ENCODE data around the gene GLTP. TPM values are rescaled to one million over a fixed set of nuclear protein-coding genes. Genes with fewer than 3 reads are reported as not detected.

Gene GLTP
- polyA plus RNA-seq, 2 of the 4 experiments (the other 2 are of a cell fraction): 16.9 to 18.8 TPM

GRCh38 chr12:109830267-109830666 lies 50.1 kb downstream of the GLTP start:
- no peak for TF ChIP-seq JUNB (IDR thresholded peaks at IDR 0.05)

DNA sequence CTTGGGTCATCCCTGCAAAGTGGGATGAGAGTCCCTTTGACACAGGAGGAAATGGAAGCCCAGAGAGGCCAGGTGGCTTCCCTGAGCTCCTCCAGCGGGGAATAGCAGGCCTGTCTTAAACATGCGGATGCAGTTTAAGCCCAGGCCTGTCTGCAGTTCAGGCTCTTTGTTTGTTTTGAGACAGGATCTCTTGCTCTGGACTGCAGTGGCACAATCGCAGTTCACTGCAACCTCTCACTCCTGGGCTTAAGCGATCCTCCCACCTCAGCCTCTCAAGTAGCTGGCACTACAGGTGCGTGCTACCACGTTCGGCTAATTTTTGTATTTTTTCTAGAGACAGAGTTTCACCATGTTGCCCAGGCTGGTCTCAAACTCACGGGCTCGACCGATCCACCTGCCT lies 50.7 kb downstream of the GLTP start:
- DNase-seq (ENCODE audit: low read depth in 1 of 2, low spot score in 1 of 2): no peak
- TF ChIP-seq ZSCAN20 (CRISPR knock-in tag; IDR thresholded peaks at IDR 0.05) (no peak), HOXB13 (CRISPR knock-in tag; IDR thresholded peaks at IDR 0.05; ENCODE audit: low read depth) (no peak), NPAS2 (CRISPR knock-in tag; IDR thresholded peaks at IDR 0.05; ENCODE audit: borderline replicate concordance) (no peak), MAZ (IDR thresholded peaks at IDR 0.05; ENCODE audit: borderline replicate concordance, low read depth, low read length) (no peak), CBX2 (IDR thresholded peaks at IDR 0.05; ENCODE audit: borderline replicate concordance, low read depth) (no peak), CHD2 (IDR thresholded peaks at IDR 0.05; ENCODE audit: low read length, partially characterized antibody) (no peak), RFX5 (IDR thresholded peaks at IDR 0.05) (no peak)
- TF ChIP-seq, protein P1, sequence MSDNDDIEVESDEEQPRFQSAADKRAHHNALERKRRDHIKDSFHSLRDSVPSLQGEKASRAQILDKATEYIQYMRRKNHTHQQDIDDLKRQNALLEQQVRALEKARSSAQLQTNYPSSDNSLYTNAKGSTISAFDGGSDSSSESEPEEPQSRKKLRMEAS (IDR thresholded peaks at IDR 0.05): no peak
- Histone ChIP-seq H3K4me3 (no peak overlapping the region), H3K27ac (0 out of 6 replicates have a peak overlapping the region, but pooled peaks of 1 of the 2 experiments have one; percentile 27), H3K4me1 (peaks cover 11% of the 10 kb centered on the region), H3K9me3 (no peaks in the 10 kb centered on the region), H3K4me2 (no peak overlapping the region)
- WGBS (ENCODE audit: missing lambda C conversion rate): 81% methylated on average over 10 of the region's 10 CpGs
- no peak for FAIRE-seq
- no peak; a peak in 1 of 6 replicates for ATAC-seq
- ChIA-PET CTCF (interaction anchor here (0.5 to 10.8 kb wide), 9 partner anchors 12 to 760 kb away, joined by 3 to 86 read pairs (median 3); no protein-coding TSS in a partner anchor), POLR2A (no interaction called here)

More at GRCh38 chr12:109830267-109830666, 50.1 kb downstream of the GLTP start:
- FAIRE-seq: no peak
- H3K9me3 ChIP-seq: no peaks in the 10 kb centered on the region
- WGBS (ENCODE audit: missing lambda C conversion rate): 62% methylated on average over 2 of the region's 2 CpGs
- H3K4me1 ChIP-seq: peaks cover 11% of the 10 kb centered on the region
- no peak for DNase-seq (ENCODE audit: low read depth in 1 of 2, low spot score in 1 of 2)
- ChIA-PET CTCF (interaction anchor here (0.6 to 10.8 kb wide), 6 partner anchors 12 to 247 kb away, joined by 3 to 86 read pairs (median 14); no protein-coding TSS in a partner anchor), POLR2A (no interaction called here)
- no peak overlapping the region for H3K4me3 ChIP-seq
- no peak overlapping the region for H3K4me2 ChIP-seq
- ATAC-seq: no peak
- no peak overlapping the region for H3K27ac ChIP-seq

DNA sequence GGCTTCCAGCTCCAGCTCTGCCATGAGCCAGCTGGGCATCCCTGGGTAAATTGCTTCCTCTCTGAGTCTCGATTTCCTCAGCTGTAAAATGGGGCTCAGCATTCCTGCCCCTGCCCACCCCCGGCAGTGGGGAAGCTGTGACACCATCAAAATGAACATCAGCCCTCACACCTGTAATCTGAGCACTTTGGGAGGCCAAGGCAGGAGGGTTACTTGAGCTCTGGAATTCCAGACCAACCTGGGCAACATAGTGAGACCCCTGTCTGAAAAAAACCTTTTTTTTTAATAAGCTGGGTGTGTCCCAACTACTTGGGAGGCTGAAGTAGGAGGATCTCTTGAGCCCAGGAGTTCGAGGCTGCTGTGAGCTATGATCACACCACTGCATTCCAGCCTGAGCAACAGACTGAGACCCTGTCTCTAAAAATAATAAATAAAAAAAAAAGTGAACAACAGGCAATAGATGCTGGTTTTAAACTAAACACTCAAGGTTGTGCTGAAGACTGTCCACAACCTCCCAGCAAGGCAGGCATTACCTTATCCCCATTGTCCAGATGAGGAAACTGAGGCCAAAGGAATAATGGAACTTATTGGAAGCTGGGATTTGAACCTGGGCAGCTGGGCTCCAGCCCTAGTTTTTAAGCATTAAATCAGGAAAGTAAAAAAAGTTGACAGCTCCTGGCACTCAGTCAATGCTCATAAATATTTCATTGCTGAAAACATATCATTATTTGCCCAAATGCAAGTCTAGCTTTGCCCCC lies 51.4 kb downstream of the GLTP start:
- TF ChIP-seq HOXB5 (CRISPR knock-in tag; IDR thresholded peaks at IDR 0.05) (no peak), SREBF2 (IDR thresholded peaks at IDR 0.05) (no peak), ZC3H11A (IDR thresholded peaks at IDR 0.05) (no peak), NFE2L2 (conservative IDR thresholded peaks at IDR 0.05; ENCODE audit: low read length) (no peak), HOXA7 (CRISPR knock-in tag; IDR thresholded peaks at IDR 0.05) (no peak), E2F6 (IDR thresholded peaks at IDR 0.05; ENCODE audit: borderline replicate concordance, low read depth) (no peak), KDM1A (IDR thresholded peaks at IDR 0.05; ENCODE audit: low read depth) (no peak), RCOR1 (IDR thresholded peaks at IDR 0.05; ENCODE audit: low read depth, low read length) (no peak), FOSB (CRISPR knock-in tag; IDR thresholded peaks at IDR 0.05) (no peak), RFX5 (IDR thresholded peaks at IDR 0.05) (no peak)
- POLR2A ChIA-PET: no interaction called here
- Histone ChIP-seq H3K4me1 (peaks cover 11% of the 10 kb centered on the region), H3K4me2 (no peak overlapping the region), H3K9me3 (no peaks in the 10 kb centered on the region), H3K27ac (0 out of 6 replicates have a peak overlapping the region, but pooled peaks of 1 of the 2 experiments have one; percentile 28), H3K4me3 (no peak overlapping the region)
- ATAC-seq (no peak), FAIRE-seq (no peak), DNase-seq (ENCODE audit: low read depth in 1 of 2, low spot score in 1 of 2) (no peak)
- 40% methylated on average over 3 of the region's 3 CpGs for WGBS (ENCODE audit: missing lambda C conversion rate)
- CTCF ChIA-PET: interaction anchor here (0.6 to 10.8 kb wide), 10 partner anchors 13 to 401 kb away, joined by 3 to 86 read pairs (median 4); no protein-coding TSS in a partner anchor
